GM21360 (cell line): Measurements from ENCODE around the gene KRTAP6-2.

Experiments
- ATAC-seq: cut with Tn5 transposase; IDR thresholded peaks from one replicate; pipeline ENCODE4 v1.9.1; 2021; ENCODE audit warnings: mild to moderate bottlenecking, moderate library complexity; ENCODE audit not compliant: unreplicated experiment

KRTAP6-2 gene

GRCh38 chr21:30577766-30578165 lies 20.9 kb downstream of the KRTAP6-2 start:
- no peak for ATAC-seq

GRCh38 chr21:30567617-30568016 lies 31.1 kb downstream of the KRTAP6-2 start:
- no peak for ATAC-seq

- no peak for ATAC-seq
These were observed 35.1 kb downstream of the KRTAP6-2 start for GRCh38 chr21:30563630-30564029.

GRCh38 chr21:30563072-30563471 lies 35.6 kb downstream of the KRTAP6-2 start:
- ATAC-seq: no peak

GRCh38 chr21:30561957-30562356 lies 36.7 kb downstream of the KRTAP6-2 start:
- no peak for ATAC-seq

GRCh38 chr21:30561264-30561895 lies 37.3 kb downstream of the KRTAP6-2 start, which contains the start of gene KRTAP19-7:
Gene KRTAP19-7 (minus strand): TSS chr21:30561314. CDS start chr21:30561289, 25 bp downstream.
- no peak for ATAC-seq

- no peak for ATAC-seq
These were observed 43.6 kb downstream of the KRTAP6-2 start for GRCh38 chr21:30555095-30555494.

- ATAC-seq: no peak
These were observed 45.9 kb downstream of the KRTAP6-2 start for GRCh38 chr21:30552782-30553181.
